ENCODE measurements around the gene DNAJC19.
"Not testable (repeated sequence)": the region's sequence is repeated elsewhere in the genome, so short reads cannot be mapped to it uniquely, and the experiment has no call there.

DNAJC19 gene

DNA sequence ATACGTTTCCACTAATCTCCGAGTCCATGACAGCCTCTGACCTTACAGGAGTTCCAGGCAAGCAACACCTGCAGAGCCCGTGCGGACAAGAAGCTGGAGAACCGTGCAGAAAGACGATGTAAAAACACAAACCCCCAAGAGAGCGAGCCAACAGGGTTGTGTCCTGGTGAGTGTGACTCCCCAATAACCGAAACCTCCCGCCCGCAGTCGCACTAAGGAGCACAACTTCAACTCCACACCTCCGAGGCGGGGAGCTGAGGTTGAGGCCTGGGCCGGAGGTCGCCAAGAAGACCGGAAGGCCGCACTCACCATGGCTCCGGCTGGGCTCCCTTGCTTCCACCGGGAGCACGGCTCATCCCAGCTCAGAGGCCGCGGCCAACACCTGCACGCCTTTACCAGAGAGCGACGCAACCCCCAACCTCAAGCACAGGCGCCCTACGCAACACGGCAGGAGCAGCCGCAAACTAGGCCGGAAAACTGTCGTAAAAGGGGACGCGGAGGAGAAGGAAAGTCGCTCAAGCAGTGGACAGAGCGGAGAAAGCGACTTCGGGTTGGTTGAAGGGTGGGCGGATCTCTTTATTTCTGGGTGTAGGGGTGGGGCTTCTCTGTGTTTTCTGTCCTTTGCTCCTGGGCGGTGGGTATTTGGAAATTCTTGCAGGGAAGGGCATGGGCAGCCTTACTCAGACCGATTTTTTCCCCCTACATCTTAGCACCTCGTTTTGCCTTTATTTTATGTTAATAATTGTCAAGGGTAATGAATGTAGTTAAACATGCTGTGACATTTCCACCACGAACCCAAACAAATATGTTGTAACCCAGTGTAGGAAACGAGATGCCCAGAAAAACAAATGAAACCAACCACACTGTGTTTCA lies at the start of gene DNAJC19:
Gene DNAJC19, minus strand, starts transcription at position 446 of the 873 bp plus-strand sequence. Its CDS starts 134 bp downstream, at position 312.
- peak; percentile 68 for FAIRE-seq

- FAIRE-seq = no peak
Observed at GRCh38 chr3:181030948-181031347, 41.4 kb upstream of the DNAJC19 start.

DNA sequence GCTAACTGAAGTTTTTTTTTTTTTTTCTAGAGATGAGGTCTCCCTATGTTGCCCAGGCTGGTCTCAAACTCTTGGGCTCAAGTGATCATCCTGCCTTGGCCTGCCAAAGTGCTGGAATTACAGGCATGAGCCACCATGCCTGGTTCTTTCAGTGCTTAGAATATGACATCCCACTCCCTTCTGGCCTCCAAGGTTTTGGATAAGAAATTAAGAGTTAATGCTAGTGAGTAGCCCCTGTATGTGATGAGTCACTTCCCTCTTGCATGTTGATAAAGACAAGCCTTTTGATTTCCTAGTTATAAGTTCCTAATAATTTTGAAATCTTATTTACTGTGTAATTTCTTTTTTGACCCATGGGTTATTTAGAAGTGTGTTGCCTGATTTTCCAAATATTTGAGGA lies 35.7 kb upstream of the DNAJC19 start:
- FAIRE-seq = no peak

GRCh38 chr3:181017690-181018089 lies 28.2 kb upstream of the DNAJC19 start:
- FAIRE-seq = no peak

DNA sequence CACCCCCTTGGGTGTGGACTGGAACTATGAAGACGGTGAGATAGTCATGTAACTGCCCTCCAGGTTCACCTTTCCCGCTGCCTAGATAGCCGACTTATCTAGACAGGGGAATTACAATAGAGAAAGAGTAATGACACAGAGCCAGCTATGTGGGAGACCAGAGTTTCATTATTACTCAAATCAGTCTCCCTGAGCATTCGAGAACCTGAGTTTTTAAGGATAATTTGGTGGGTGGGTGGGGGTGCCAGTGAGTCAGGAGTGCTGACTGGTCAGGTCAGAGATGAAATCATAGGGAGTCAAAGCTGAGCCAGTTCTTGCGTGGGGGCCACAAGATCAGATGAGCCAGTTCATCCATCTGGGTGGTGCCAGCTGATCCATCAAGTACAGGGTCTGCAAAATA lies 19.7 kb upstream of the DNAJC19 start:
- FAIRE-seq = no peak

GRCh38 chr3:181008796-181009195 lies 19.3 kb upstream of the DNAJC19 start:
- FAIRE-seq = no peak

DNA sequence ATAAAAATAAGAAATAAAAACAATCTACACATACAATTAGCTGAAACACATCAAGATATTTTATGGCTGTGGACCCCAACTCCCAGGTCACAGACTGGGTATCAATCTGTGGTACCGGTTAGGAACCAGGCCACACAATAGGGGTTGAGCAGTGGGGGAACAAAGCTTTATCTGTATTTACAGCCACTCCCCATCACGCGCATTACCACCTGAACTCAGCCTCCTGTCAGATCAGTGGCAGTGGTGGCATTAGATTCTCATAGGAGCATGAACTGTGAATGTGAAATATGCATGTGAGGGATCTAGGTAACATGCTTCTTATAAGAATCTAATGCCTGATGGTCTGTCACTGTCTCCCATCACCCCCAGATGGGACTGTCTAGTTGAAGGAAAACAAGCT lies 17.7 kb upstream of the DNAJC19 start:
- no peak for FAIRE-seq

DNA sequence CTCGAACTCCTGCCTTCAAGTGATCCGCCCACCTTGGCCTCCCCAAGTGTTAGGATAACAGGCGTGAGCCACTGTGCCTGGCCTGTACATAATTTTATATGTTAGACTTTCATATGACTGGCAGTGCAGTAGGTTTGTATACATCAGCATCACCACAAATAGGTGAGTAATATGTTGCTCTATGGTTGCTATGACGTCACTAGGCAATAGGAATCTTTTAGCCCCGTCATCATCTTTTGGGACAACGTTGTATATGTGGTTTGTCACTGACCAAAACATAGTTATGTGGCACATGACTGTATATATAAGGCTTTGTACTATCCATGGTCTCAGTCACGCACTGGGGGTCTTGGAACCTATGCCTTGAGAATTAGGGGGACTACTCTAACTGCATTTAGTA lies 17.0 kb upstream of the DNAJC19 start:
- FAIRE-seq = no peak

DNA sequence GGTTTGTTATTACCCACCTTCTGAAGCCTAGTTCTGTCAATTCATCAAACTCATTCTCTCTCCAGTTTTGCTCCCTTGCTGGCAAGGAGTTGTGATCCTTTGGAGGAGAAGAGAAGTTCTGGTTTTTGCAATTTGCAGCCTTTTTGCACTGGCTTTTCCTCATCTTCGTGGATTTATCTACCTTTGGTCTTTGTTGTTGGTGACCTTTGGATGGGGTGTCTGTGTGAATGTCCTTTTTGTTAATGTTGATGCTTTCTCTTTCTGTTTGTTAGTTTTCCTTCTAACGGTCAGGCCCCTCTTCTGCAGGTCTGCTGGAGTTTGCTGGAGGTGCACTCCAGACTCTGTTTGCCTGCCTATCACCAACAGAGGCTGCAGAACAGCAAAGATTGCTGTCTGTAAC lies 13.9 kb upstream of the DNAJC19 start:
- FAIRE-seq = not testable (repeated sequence)

- not testable (repeated sequence) for FAIRE-seq
Observed at GRCh38 chr3:181002331-181002730, 12.8 kb upstream of the DNAJC19 start.

- no peak for FAIRE-seq
Observed at GRCh38 chr3:180996415-180996932, 6.9 kb upstream of the DNAJC19 start.

- FAIRE-seq = no peak
Observed at GRCh38 chr3:180990505-180990904, 969 bp upstream of the DNAJC19 start.

DNA sequence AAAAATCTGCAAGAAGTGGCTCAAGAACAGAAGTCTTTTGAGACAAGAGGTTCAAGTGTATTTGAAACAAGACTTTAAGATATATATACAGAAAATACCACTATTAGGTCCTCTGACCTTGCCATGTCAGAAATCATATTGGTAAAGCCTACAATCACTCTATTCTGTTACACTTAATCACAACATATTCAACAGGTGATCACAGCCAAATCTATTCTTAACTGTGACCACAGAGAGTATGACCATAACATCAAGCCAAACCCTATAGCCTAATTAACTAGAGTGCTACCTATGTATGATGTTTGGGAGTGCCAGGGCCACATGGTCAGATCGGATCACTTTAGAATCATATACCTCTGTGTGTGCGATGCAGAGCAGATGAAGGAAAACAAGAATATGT lies 2.2 kb downstream of the DNAJC19 start:
- no peak for FAIRE-seq

DNA sequence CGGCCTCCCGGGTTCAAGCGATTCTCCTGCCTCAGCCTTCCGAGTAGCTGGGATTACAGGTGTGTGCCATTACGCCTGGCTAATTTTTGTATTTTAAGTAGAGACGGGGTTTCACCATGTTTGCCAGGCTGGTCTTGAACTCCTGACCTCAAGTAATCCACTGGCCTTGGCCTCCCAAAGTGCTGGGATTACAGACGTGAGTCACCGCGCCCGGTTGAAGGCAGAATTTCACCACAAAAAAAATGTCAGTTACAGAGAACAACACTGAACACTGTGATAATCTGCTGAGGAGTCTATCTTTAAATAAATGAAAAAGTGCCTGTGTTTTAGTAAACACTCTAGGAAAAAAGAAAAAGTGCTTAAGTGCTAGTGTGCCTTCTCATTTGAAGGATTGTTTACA lies 3.2 kb downstream of the DNAJC19 start:
- not testable (repeated sequence) for FAIRE-seq

DNA sequence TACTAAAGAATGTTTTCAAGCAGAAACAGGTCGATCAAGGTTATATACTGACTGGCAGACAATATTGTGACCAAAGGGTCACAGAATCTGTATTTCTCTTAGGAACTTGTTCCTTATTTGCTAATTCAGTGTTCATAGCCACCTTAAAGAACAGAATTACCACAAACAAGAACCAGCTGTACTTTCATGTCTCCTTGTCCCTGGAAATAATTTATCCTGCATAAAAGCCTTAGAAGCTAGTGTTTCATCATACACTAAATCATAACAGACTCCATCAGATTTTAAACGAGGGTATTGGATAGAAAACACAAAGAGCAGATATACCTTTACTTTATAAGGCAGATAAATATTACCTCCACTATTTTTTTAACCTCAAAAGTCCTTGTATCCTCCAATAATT lies 6.4 kb downstream of the DNAJC19 start:
- FAIRE-seq = no peak

GRCh38 chr3:180981912-180982311 lies 7.6 kb downstream of the DNAJC19 start:
- FAIRE-seq = no peak

- FAIRE-seq = no peak
Observed at GRCh38 chr3:180980611-180981010, 8.9 kb downstream of the DNAJC19 start.

DNA sequence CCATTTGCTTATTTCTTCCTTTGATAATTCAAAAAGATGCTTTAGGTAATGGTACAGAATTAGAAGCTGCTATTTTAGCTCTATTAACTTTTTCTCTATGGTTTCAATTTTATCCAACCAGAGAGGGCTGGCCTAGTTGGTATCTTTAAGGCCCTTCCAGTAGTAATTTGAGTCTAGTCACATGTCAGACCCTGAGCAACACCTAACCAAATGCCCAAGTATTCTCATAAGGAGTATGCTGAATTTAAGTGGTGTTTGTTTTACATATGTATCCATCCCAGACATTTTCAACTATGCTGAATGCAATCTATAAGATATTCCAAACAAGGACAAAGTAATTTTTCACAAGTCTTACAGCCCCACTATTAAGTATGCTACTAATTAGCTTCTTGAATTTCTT lies 9.6 kb downstream of the DNAJC19 start:
- no peak for FAIRE-seq

DNA sequence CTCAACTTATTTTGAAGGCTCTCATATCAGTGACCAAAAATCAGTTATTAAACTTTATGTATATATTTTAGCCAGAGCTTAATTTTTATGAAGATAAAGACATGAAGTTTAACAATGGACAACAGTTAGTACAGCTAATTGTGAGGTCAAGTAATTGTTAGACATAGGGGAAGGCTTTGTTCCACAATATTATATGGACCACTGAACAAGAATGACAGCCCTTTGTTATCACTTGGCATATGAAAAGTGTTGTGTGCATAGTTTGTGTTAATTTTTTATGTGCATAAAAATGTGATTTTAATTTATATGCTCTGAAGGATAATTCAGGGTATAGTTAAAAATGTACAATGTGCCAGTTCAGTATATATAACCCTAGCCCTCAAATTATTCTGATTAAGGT lies 12.0 kb downstream of the DNAJC19 start:
- FAIRE-seq = no peak

GRCh38 chr3:180974286-180974685 lies 15.2 kb downstream of the DNAJC19 start:
- FAIRE-seq = no peak

- FAIRE-seq = no peak
Observed at GRCh38 chr3:180973543-180973942, 16.0 kb downstream of the DNAJC19 start.

DNA sequence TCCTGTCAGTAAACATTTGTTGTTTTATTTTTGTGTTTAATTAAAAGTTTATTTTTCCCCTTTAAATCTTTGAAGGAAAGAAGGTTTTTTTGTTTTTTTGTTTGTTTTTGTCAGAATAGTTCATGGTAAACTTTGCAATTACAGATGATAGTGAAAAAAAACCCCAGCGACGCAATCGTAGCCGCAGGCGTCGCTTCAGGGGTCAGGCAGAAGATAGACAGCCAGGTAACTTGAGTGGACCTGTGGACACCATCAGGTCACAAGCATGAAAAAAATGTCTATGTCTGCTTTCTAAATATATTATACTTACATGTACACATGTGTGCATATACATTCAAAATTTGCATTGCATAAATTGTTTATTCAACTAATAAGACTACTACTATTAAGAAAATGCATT lies 18.6 kb downstream of the DNAJC19 start:
- no peak for FAIRE-seq

GRCh38 chr3:180962530-180962929 lies 27.0 kb downstream of the DNAJC19 start:
- no peak for FAIRE-seq

GRCh38 chr3:180961552-180961951 lies 28.0 kb downstream of the DNAJC19 start:
- FAIRE-seq = no peak

DNA sequence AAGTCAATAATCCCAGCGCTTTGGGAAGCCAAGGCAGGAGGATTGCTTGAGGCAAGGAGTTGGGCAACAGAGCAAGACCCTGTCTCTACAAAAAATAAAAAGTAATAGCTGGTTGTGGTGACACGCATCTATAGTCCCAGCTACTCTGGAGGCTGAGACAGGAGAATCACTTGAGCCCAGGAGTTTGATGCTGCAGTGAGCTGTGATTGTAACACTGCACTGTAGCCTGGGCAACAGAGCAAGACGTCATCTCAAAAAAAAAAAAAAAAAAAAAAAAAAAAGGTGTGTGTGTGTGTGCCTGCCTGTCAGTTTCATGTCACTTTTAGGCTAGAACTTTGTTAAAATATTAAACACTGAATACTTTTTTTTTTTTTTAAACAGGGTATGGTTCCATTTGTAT lies 28.4 kb downstream of the DNAJC19 start:
- no peak for FAIRE-seq
